GM21723 (cell line): ENCODE results near the gene PRKCH.

Experiments
- ATAC-seq: cut with Tn5 transposase; IDR thresholded peaks from one replicate; pipeline ENCODE4 v1.9.1; 2021; ENCODE audit warnings: mild to moderate bottlenecking, moderate library complexity; ENCODE audit not compliant: unreplicated experiment

PRKCH gene

DNA sequence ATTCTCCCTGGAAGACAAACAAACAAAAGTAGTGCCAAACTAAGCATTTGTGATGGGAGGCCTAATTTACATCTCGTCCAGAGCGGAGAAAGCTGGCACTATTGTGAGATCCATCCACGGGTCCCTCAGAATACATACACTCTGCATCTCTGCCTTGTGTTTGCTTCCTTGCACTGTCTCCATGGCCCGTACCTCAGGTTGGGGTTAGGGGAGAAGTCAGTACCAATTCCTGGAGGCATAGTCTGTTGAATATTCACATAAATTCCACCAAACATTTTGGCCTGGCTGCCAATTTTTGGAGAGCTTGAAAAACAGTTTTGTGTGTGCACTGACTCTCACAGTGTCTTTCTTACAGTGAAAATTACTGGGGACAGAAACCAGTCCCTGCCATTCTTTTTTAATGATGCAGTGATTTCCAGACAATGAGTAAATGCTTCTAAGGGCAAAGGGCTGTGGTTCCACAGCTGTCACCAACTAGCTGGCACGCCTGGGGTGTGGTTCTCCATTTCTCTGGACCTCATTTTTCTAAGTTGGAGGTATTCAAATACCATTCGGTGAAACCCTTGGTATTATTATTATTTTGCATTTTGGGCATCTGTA is 254.3 kb downstream of the PRKCH start:
- ATAC-seq, result no peak

- no peak for ATAC-seq
Measured at GRCh38 chr14:61577506-61577931, 256.1 kb downstream of the PRKCH start.

DNA sequence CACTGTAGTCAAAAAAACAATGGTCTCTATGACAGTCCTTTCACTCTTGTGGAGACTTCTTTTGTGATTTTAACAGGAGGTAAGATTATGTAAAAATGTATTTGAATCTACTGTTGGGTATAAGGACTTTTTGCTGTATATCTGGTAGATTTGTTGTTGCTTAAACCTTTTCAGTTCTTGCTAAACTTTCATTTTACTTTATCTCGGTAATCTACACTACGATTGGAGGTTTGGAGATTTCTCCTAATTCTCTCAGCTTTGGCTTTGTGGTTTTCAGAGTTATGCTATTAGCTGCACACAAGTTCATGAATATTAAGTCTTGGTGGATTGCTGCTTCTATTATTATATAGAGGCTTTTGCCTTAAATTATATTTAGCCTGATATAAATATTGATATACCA is 257.4 kb downstream of the PRKCH start:
- no peak for ATAC-seq

GRCh38 chr14:61581340-61581739 is 260.0 kb downstream of the PRKCH start:
- ATAC-seq, result no peak

- ATAC-seq, result no peak
Measured at GRCh38 chr14:61581955-61582615, 260.7 kb downstream of the PRKCH start.

DNA sequence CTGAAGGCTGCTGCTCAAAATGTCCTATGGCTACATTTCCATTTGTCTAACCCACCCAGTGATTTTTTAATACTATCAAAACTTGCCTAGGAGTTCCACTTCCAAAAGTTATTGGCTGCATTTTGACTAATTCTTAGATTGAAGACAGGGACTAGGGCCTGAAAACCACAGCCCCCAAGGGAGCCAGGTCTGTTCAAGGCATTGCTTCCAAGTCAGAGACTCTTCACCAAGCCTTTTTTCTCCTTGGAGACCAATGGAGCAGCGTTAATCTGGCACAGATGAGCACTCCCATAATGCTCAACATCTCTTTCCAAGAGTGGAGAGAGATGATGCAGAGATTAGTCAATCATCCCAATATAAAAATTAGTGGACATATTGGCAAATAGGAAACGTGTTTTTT is 261.4 kb downstream of the PRKCH start:
- no peak for ATAC-seq

DNA sequence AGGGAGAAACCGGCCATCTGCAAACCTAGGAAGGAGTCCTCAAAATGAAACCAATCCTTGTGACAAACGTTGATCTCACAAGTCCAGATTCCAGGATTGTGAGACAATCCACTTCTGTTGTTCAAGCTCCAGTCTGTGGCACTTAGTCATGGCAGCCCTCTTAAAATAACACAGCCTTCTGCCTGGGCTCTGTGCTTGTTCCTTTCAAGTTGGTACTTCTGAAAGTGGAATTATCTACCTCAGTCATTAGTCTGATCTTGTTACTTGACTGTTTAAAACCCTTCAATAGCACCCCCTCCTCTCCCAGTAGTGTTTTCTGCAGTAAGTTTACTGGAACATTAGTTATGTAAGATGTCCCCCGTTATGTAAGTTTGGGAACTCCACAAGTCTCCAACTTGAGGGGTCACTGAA is 263.0 kb downstream of the PRKCH start:
- no peak for ATAC-seq

GRCh38 chr14:61585598-61586543 is 264.5 kb downstream of the PRKCH start:
- no peak for ATAC-seq

DNA sequence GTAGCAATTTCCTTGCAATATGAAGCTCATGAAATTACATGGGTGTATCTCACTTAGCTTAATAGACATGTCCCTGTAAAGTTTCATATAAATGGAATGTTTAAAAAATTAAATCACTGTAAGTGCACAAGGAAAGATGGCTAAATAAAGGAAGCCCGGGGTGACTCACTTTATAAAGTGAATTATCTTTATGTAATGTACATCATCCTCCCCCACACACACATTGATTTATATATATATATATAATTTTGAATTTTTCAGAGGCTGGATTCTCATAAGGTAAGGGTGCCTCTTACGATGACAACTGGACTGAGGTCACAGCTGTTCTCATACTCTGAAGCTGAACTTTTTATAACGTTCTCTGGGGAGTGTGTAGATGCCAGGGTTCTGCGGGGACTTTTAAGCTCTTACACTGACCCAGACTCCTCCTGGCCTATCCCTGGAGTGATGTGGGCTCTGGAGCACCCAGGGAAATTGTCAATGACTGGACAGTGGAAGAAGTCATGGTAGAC is 265.2 kb downstream of the PRKCH start:
- ATAC-seq, result no peak

- no peak for ATAC-seq
Measured at GRCh38 chr14:61587081-61587713, 265.8 kb downstream of the PRKCH start.

GRCh38 chr14:61588419-61588901 is 267.1 kb downstream of the PRKCH start:
- ATAC-seq, result no peak

DNA sequence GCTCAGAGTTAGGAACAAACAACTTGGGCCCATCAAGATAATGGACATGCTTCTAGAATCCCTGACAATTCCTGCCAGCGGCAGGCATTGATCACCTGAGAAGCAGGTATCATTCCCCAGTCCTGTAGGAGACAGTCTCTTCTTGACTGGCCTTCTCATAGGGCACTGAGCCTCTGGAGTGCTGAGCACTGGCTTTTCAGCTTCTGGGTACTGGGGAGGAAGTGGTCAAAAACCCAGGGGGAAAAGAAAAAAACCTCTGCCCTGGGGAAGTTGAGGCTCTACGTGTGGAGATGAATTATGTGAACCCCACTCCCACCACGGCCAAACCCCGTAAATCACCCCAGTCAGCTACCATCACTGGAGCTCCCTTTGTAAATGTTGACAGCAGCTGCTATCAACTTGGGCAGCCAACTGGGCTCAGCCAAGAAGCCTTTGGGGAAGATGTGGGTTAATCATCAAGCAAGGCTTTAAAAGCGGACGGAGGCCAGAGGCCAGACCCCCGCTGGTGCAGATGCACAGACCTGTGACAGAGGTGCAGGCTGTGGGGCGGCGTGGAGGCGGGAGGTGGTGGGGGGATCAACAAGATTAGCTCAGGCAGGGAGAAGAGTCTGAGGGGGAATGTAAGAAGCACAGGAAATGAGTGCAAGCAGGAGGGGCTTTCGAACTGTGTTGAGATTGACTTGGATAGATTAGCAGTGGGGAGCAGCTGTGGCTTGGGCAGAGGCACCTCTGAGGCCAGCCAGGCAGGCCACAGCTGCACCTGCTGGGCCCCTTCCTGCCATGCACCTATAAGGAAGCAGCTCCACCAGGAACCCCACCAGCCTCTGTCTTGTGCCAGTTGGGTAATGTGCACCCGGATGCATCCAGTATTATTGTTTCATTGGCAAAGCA is 268.6 kb downstream of the PRKCH start:
- ATAC-seq, result no peak

GRCh38 chr14:61591862-61592261 is 270.5 kb downstream of the PRKCH start:
- ATAC-seq, result no peak

GRCh38 chr14:61593330-61593729 is 272.0 kb downstream of the PRKCH start:
- ATAC-seq, result no peak

DNA sequence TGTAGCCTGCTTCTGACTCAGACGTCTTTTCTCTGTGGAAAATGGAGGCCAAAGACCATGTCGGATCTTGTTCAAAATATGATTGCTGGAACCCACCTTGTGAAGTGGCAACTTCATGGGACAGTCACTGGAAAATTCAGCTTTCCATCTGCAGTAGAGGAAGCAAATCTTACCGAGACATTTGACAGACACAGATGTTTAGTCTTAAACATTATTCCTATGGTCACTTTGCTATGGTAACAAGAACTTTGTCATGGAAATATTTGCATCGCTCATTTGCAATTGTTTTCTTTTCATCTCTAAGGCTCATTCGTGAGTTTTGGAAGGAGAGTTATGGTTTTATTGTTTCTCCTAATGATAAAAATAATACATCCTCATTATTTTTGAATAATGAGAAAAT is 275.6 kb downstream of the PRKCH start:
- ATAC-seq, result no peak

DNA sequence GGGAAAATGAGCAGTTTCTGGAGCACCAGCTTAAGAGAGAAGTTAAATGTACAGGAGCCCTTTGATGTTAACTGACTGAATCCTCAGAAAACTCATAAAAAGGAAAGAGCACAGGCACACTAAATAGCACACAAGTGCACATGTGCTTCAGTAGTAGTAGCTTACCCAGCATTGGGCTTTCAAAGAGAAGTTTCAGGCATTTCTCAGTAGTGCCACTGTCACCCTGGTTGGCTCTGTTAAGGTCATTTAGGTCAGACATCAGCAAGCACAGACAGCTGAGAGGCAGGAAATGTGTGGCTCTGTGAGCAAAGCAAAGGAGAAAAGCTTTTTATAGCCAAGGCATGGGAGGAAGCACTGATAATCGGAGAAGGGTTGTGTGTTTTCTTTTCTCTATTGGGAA is 277.6 kb downstream of the PRKCH start:
- ATAC-seq, result no peak

- no peak for ATAC-seq
Measured at GRCh38 chr14:61599942-61600341, 278.6 kb downstream of the PRKCH start.
